Measurements from ENCODE around the gene CCDC91. TPM values are rescaled to one million over a fixed set of nuclear protein-coding genes. Genes with fewer than 3 reads are reported as not detected.

CCDC91 gene
- total and polyA plus RNA-seq, 9 of the 15 experiments (the other 6 are each of a cell fraction or from before 2014, with no cell fraction given), result 10.1 to 31.1 (median 26.3) TPM

- TF ChIP-seq, protein P1, sequence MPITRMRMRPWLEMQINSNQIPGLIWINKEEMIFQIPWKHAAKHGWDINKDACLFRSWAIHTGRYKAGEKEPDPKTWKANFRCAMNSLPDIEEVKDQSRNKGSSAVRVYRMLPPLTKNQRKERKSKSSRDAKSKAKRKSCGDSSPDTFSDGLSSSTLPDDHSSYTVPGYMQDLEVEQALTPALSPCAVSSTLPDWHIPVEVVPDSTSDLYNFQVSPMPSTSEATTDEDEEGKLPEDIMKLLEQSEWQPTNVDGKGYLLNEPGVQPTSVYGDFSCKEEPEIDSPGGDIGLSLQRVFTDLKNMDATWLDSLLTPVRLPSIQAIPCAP (CRISPR knock-in tag; IDR thresholded peaks at IDR 0.05; ENCODE audit: borderline replicate concordance), result no peak
Measured at GRCh38 chr12:28583701-28584261, 393.5 kb downstream of the CCDC91 start (continued).

- POLR2A ChIA-PET, result interaction anchor here (1.1 kb wide), 1 partner anchor 15 kb away, joined by 3 read pairs; no protein-coding TSS in a partner anchor
- TF ChIP-seq, protein P2, sequence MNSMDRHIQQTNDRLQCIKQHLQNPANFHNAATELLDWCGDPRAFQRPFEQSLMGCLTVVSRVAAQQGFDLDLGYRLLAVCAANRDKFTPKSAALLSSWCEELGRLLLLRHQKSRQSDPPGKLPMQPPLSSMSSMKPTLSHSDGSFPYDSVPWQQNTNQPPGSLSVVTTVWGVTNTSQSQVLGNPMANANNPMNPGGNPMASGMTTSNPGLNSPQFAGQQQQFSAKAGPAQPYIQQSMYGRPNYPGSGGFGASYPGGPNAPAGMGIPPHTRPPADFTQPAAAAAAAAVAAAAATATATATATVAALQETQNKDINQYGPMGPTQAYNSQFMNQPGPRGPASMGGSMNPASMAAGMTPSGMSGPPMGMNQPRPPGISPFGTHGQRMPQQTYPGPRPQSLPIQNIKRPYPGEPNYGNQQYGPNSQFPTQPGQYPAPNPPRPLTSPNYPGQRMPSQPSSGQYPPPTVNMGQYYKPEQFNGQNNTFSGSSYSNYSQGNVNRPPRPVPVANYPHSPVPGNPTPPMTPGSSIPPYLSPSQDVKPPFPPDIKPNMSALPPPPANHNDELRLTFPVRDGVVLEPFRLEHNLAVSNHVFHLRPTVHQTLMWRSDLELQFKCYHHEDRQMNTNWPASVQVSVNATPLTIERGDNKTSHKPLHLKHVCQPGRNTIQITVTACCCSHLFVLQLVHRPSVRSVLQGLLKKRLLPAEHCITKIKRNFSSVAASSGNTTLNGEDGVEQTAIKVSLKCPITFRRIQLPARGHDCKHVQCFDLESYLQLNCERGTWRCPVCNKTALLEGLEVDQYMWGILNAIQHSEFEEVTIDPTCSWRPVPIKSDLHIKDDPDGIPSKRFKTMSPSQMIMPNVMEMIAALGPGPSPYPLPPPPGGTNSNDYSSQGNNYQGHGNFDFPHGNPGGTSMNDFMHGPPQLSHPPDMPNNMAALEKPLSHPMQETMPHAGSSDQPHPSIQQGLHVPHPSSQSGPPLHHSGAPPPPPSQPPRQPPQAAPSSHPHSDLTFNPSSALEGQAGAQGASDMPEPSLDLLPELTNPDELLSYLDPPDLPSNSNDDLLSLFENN (IDR thresholded peaks at IDR 0.05; ENCODE audit: low read depth in 2 of 2, low read length in 2 of 2), result no peak
- TF ChIP-seq ETV6 (IDR thresholded peaks at IDR 0.05; ENCODE audit: borderline replicate concordance in 1 of 2, low read depth in 2 of 2, low read length in 1 of 2), result no peak
- TF ChIP-seq ETV6 (CRISPR knock-in tag; IDR thresholded peaks at IDR 0.05; ENCODE audit: borderline replicate concordance), result no peak
- TF ChIP-seq ESRRA (IDR thresholded peaks at IDR 0.05; ENCODE audit: borderline replicate concordance, low read depth), result no peak
- no peak for TF ChIP-seq ZNF124 (CRISPR knock-in tag; IDR thresholded peaks at IDR 0.05)
- TF ChIP-seq, protein P3, sequence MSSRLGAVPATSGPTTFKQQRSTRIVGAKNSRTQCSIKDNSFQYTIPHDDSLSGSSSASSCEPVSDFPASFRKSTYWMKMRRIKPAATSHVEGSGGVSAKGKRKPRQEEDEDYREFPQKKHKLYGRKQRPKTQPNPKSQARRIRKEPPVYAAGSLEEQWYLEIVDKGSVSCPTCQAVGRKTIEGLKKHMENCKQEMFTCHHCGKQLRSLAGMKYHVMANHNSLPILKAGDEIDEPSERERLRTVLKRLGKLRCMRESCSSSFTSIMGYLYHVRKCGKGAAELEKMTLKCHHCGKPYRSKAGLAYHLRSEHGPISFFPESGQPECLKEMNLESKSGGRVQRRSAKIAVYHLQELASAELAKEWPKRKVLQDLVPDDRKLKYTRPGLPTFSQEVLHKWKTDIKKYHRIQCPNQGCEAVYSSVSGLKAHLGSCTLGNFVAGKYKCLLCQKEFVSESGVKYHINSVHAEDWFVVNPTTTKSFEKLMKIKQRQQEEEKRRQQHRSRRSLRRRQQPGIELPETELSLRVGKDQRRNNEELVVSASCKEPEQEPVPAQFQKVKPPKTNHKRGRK (tag; IDR thresholded peaks at IDR 0.05), result no peak
- no peak for TF ChIP-seq ZNF24 (IDR thresholded peaks at IDR 0.05)
- TF ChIP-seq SRSF1 (IDR thresholded peaks at IDR 0.05; ENCODE audit: low read depth, low read length), result no peak
- TF ChIP-seq KLF10 (CRISPR knock-in tag; IDR thresholded peaks at IDR 0.05), result no peak
- TF ChIP-seq PKNOX1 (IDR thresholded peaks at IDR 0.05), result no peak
- no peak for TF ChIP-seq ATF3 (IDR thresholded peaks at IDR 0.05)
- no peak for TF ChIP-seq ATF3 (CRISPR knock-in tag; conservative IDR thresholded peaks at IDR 0.05)
Measured at GRCh38 chr12:28585146-28585545, 394.9 kb downstream of the CCDC91 start.

More at GRCh38 chr12:28585146-28585545, 394.9 kb downstream of the CCDC91 start:
- intact Hi-C loops (cut with micrococcal nuclease), result no loop called here
- no peak overlapping the region for H3K4me2 ChIP-seq (ENCODE audit: insufficient read depth, low read length)
- BruUV-seq (replicated peaks), result no TSS peak
- no peaks in the 10 kb centered on the region for H4K20me1 ChIP-seq (replicated peaks; ENCODE audit: control insufficient read depth, insufficient read depth, low read length)
- no peaks in the 10 kb centered on the region for H3K79me2 ChIP-seq (ENCODE audit: control insufficient read depth, insufficient read depth, low read length)
- no peak overlapping the region for H3K9ac ChIP-seq (ENCODE audit: insufficient read depth in 1 of 2, low read depth in 2 of 2, low read length in 2 of 2)
- CTCF ChIA-PET (ENCODE audit: low intra/inter-chr PET ratio), result no interaction called here
- no peaks in the 10 kb centered on the region for H3K4me1 ChIP-seq (replicated peaks in 1 of 2; ENCODE audit: control insufficient read depth in 2 of 2, insufficient read depth in 2 of 2, low read length in 2 of 2)
- no peak overlapping the region for H3K4me3 ChIP-seq
- H3K9me1 ChIP-seq (ENCODE audit: control insufficient read depth, insufficient read depth, low read length), result no peaks in the 10 kb centered on the region
- H3K27me3 ChIP-seq (ENCODE audit: control insufficient read depth in 2 of 2, insufficient read depth in 2 of 2, low read length in 2 of 2), result no peaks in the 10 kb centered on the region
- WGBS (ENCODE audit: insufficient coverage, low coverage, missing lambda C conversion rate), result 2% methylated on average over 5 of the region's 5 CpGs
- no peak for DNase-seq (ENCODE audit: extremely low read depth in 1 of 4, low spot score in 3 of 4)
- in situ Hi-C loops (cut with MboI), result no loop called here
- H3K9me3 ChIP-seq (replicated peaks; ENCODE audit: control insufficient read depth, insufficient read depth, low read depth, low read length), result no peaks in the 10 kb centered on the region
- no peak overlapping the region for H3K27ac ChIP-seq (ENCODE audit: extremely low read depth, low read depth, low read length)
- no peak overlapping the region for H2AFZ ChIP-seq (ENCODE audit: low read depth, low read length)
- FAIRE-seq, result no peak
- ATAC-seq, result no peak
- H3K36me3 ChIP-seq (ENCODE audit: control insufficient read depth, insufficient read depth, low read length), result no peaks in the 10 kb centered on the region
